OCI-LY1 (cell line): ENCODE results near the gene ING4.

Experiments
- H2AFZ ChIP-seq: fragments of 200-600 bp; sonication (generic), shearing (Covaris generic); 2 replicates; pipeline ENCODE4 v1.6.0; 2014; ENCODE audit warnings: antibody characterized with exemption, mild to moderate bottlenecking, low read length
- H3F3A ChIP-seq: fragments of 200-600 bp; sonication (generic), shearing (Covaris generic); 2 replicates; pipeline ENCODE4 v1.6.0; 2014; ENCODE audit warnings: mild to moderate bottlenecking, antibody characterized with exemption, low read length, moderate library complexity; ENCODE audit not compliant: insufficient read depth
- H3K27ac ChIP-seq: fragments of 200-600 bp; sonication (generic); 2 replicates; pipeline ENCODE4 v1.5.1; 2014; ENCODE audit warnings: low read length, mixed run types, mild to moderate bottlenecking, low read depth; ENCODE audit not compliant: poor library complexity, severe bottlenecking
- H3K27me3 ChIP-seq: fragments of 200-600 bp; sonication (generic); 2 replicates; pipeline ENCODE4 v1.6.0; 2014; ENCODE audit warnings: antibody characterized with exemption, mild to moderate bottlenecking, low read length, moderate library complexity; ENCODE audit not compliant: insufficient read depth
- H3K36me3 ChIP-seq: fragments of 200-600 bp; sonication (generic); 2 replicates; pipeline ENCODE4 v1.6.1; 2014; ENCODE audit warnings: mild to moderate bottlenecking, antibody characterized with exemption, low read length, moderate library complexity, mixed read lengths; ENCODE audit not compliant: insufficient read depth
- H3K4me1 ChIP-seq: fragments of 200-600 bp; sonication (generic); 2 replicates; pipeline ENCODE4 v1.5.1; 2014; ENCODE audit warnings: mild to moderate bottlenecking, low read length, moderate library complexity; ENCODE audit not compliant: insufficient read depth, severe bottlenecking
- H3K4me2 ChIP-seq: fragments of 200-600 bp; sonication (generic), shearing (Covaris generic); 2 replicates; pipeline ENCODE4 v1.6.1; 2014; ENCODE audit warnings: low read length
- H3K4me3 ChIP-seq: fragments of 200-600 bp; sonication (generic); 2 replicates; pipeline ENCODE4 v1.5.1; 2014; ENCODE audit warnings: low read length, low read depth, mild to moderate bottlenecking, mixed read lengths; ENCODE audit not compliant: poor library complexity, severe bottlenecking
- H3K79me2 ChIP-seq: fragments of 200-600 bp; shearing (Covaris generic); 2 replicates; pipeline ENCODE4 v1.6.1; 2016; ENCODE audit warnings: mixed run types, low read length, mixed read lengths; ENCODE audit not compliant: insufficient read depth
- H3K9ac ChIP-seq: fragments of 200-600 bp; sonication (generic), shearing (Covaris generic); 2 replicates; pipeline ENCODE4 v1.6.1; 2014; ENCODE audit warnings: mild to moderate bottlenecking, low read length, mixed read lengths
- H3K9me2 ChIP-seq: fragments of 200-600 bp; sonication (generic), shearing (Covaris generic); 2 replicates; pipeline ENCODE4 v1.6.1; 2014; ENCODE audit warnings: low read depth, mild to moderate bottlenecking, low read length, mixed read lengths
- H3K9me3 ChIP-seq: fragments of 200-600 bp; shearing (Covaris generic); 2 replicates; pipeline ENCODE4 v1.6.1; 2014; ENCODE audit warnings: low read length, mixed read lengths
- H4K20me1 ChIP-seq: fragments of 200-600 bp; sonication (generic), shearing (Covaris generic); 2 replicates; pipeline ENCODE4 v1.6.0; 2016; ENCODE audit warnings: mild to moderate bottlenecking, low read length; ENCODE audit not compliant: insufficient read depth
- EZH2 ChIP-seq: fragments of 200-600 bp; sonication (generic), shearing (Covaris generic); IDR thresholded peaks from 2 replicates; pipeline ENCODE4 v1.8.0; 2017; ENCODE audit warnings: borderline replicate concordance, mixed run types, mild to moderate bottlenecking, antibody characterized with exemption, low read length, moderate library complexity, mixed read lengths
- TF ChIP-seq, protein P1 (sequence below): fragments of 200-600 bp; sonication (generic), shearing (Covaris generic); IDR thresholded peaks from 2 replicates; pipeline ENCODE4 v1.5.1; 2017; ENCODE audit warnings: mild to moderate bottlenecking, antibody characterized with exemption, low read length, moderate library complexity, mixed read lengths

ING4 gene

GRCh38 chr12:6626654-6627283 lies 36.1 kb downstream of the ING4 start:
- H4K20me1 ChIP-seq = no peaks in the 10 kb centered on the region
- H3F3A ChIP-seq = no peaks in the 10 kb centered on the region
- H3K4me3 ChIP-seq = peak overlapping the region; percentile 51
- peak overlapping the region; percentile 71 for H3K4me2 ChIP-seq
- H3K79me2 ChIP-seq = no peaks in the 10 kb centered on the region
- H3K36me3 ChIP-seq = peaks cover 6% of the 10 kb centered on the region; the same call in 1 of the 2 replicates
- H3K9me2 ChIP-seq = no peaks in the 10 kb centered on the region
- no peaks in the 10 kb centered on the region for H3K27me3 ChIP-seq
- peaks cover 42% of the 10 kb centered on the region for H3K4me1 ChIP-seq
- H3K27ac ChIP-seq = peak overlapping the region; percentile 84
- TF ChIP-seq, protein P1, sequence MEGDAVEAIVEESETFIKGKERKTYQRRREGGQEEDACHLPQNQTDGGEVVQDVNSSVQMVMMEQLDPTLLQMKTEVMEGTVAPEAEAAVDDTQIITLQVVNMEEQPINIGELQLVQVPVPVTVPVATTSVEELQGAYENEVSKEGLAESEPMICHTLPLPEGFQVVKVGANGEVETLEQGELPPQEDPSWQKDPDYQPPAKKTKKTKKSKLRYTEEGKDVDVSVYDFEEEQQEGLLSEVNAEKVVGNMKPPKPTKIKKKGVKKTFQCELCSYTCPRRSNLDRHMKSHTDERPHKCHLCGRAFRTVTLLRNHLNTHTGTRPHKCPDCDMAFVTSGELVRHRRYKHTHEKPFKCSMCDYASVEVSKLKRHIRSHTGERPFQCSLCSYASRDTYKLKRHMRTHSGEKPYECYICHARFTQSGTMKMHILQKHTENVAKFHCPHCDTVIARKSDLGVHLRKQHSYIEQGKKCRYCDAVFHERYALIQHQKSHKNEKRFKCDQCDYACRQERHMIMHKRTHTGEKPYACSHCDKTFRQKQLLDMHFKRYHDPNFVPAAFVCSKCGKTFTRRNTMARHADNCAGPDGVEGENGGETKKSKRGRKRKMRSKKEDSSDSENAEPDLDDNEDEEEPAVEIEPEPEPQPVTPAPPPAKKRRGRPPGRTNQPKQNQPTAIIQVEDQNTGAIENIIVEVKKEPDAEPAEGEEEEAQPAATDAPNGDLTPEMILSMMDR = no peak
- TF ChIP-seq EZH2 = no peak
- no peaks in the 10 kb centered on the region for H3K9me3 ChIP-seq
- H2AFZ ChIP-seq = no peak overlapping the region
- peak overlapping the region; percentile 45; the same call in 1 of the 2 replicates for H3K9ac ChIP-seq

- H3K4me3 ChIP-seq = no peak overlapping the region
- no peaks in the 10 kb centered on the region for H3K27me3 ChIP-seq
- no peak overlapping the region for H3K9ac ChIP-seq
- no peaks in the 10 kb centered on the region for H3K9me3 ChIP-seq
- peaks cover 14% of the 10 kb centered on the region; the same call in 1 of the 2 replicates for H3F3A ChIP-seq
- no peaks in the 10 kb centered on the region for H3K9me2 ChIP-seq
- no peak for TF ChIP-seq EZH2
- TF ChIP-seq, protein P1 = no peak
- peaks cover 7% of the 10 kb centered on the region for H3K4me1 ChIP-seq
- H4K20me1 ChIP-seq = no peaks in the 10 kb centered on the region
- no peak overlapping the region for H3K27ac ChIP-seq
- peaks cover 36% of the 10 kb centered on the region for H3K36me3 ChIP-seq
- H3K79me2 ChIP-seq = no peaks in the 10 kb centered on the region
- H3K4me2 ChIP-seq = no peak overlapping the region
- H2AFZ ChIP-seq = no peak overlapping the region
These were observed 42.0 kb downstream of the ING4 start for GRCh38 chr12:6620885-6621274.

GRCh38 chr12:6620137-6620884 lies 42.6 kb downstream of the ING4 start:
- Histone ChIP-seq H3K4me3 (no peak overlapping the region), H3K4me2 (no peak overlapping the region), H3K4me1 (peaks cover 7% of the 10 kb centered on the region), H3K79me2 (no peaks in the 10 kb centered on the region), H3K9me2 (no peaks in the 10 kb centered on the region), H3K27ac (no peak overlapping the region), H3K36me3 (peaks cover 36% of the 10 kb centered on the region), H3F3A (peaks cover 18% of the 10 kb centered on the region; the same call in 1 of the 2 replicates), H3K9me3 (no peaks in the 10 kb centered on the region), H3K9ac (no peak overlapping the region), H4K20me1 (no peaks in the 10 kb centered on the region), H2AFZ (no peak overlapping the region), H3K27me3 (no peaks in the 10 kb centered on the region)
- TF ChIP-seq, protein P1 = peak; percentile 19; the same call in 1 of the 2 replicates
- no peak for TF ChIP-seq EZH2
